ENCODE results near the gene AKAP14.
"Not testable (repeated sequence)": the region's sequence is repeated elsewhere in the genome, so short reads cannot be mapped to it uniquely, and the experiment has no call there.

The AKAP14 gene

DNA sequence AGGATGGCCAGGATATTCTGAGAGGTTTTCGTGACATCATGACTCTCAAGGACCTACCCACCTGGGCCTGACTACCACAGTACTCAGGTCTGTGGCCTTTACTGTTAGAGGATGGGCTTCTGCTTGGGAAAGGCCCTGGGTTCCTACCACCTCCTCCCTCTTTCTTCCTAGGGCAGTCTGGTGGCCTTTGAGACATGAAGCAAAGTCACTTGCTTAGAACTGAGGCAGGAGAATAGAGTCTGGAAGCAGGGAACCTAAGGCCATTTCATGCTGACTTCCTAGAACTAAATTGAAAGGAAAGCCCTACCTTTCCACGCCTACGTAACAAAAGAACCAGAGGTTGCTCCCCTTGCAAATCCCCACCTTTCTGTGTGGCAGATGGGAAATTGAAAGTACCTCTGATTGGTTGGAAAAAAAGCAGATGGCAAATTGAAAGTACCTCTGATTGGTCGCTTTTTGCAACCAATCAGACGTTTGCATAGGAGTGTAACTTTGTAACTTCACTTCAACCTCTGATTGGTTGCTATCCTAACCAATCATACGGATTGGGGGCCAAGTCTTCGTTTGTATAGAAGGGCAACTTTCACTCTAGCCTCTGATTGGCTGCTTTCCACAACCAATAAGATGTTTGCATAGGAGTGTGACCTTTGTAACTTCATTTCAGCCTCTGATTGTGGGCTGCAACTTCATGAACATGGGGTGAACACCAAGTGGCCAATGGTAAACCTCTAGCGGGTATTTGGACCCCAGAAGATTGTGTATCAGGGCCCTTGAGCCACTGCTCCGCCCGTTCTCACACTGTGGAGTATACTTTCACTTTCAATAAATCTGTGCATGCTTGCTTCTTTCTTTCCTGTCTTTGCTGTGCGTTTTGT, 9.9 kb upstream of the AKAP14 start:
- Histone ChIP-seq H3K9ac (ENCODE audit: low read depth, low read length) (no peak overlapping the region), H3K9me3 (ENCODE audit: insufficient read depth, low read depth, low read length) (no peaks in the 10 kb centered on the region), H3K36me3 (ENCODE audit: insufficient read depth, low read depth, low read length) (no peaks in the 10 kb centered on the region), H3K27me3 (ENCODE audit: insufficient read depth, low read length) (no peaks in the 10 kb centered on the region), H3K4me3 (ENCODE audit: low read length) (no peak overlapping the region), H3K4me1 (ENCODE audit: insufficient read depth, low read length) (no peaks in the 10 kb centered on the region), H3K27ac (ENCODE audit: low read length) (no peak overlapping the region)

DNA sequence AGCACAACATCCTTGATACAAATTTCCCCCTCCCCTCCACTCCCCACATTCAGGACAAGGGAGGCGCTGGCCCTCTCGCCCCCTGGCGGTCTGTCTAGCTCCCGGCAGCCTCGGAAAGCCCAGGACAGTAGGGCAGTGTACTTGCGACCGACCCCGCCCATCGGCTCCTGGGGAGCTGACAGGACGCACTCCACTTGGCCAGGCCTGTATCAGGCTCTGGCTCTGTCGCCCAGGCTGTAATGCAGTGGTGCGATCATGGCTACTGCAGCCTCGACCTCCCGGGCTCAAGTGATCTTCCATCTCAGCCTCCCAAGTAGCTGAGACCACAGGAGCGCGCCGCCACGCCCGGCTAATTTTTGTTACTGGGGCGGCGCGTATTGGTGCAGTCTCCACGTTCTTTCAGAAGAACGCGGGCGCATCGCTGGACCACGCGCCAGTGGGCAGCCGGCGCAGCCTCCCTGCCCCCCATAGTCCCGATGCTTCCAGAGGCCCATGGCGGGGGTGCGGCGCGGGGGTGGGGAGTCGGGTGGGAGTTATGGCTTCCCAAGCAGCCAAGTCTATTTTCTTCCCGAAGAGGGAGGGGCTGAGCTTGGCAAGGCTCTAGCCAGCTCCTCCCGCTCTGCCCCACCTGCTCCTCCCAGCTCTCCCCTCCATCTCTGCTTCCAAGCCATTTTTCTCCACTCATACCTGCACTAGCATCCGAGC, 7.8 kb upstream of the AKAP14 start:
- H3K4me1 ChIP-seq (ENCODE audit: insufficient read depth, low read length) = no peaks in the 10 kb centered on the region
- H3K36me3 ChIP-seq (ENCODE audit: insufficient read depth, low read depth, low read length) = no peaks in the 10 kb centered on the region
- no peaks in the 10 kb centered on the region for H3K9me3 ChIP-seq (ENCODE audit: insufficient read depth, low read depth, low read length)
- no peaks in the 10 kb centered on the region for H3K27me3 ChIP-seq (ENCODE audit: insufficient read depth, low read length)
- peak overlapping the region; percentile 73; the same call in 1 of the 2 replicates for H3K4me3 ChIP-seq (ENCODE audit: low read length)
- no peak overlapping the region for H3K27ac ChIP-seq (ENCODE audit: low read length)
- no peak overlapping the region; the same call in 1 of the 2 replicates for H3K9ac ChIP-seq (ENCODE audit: low read depth, low read length)

DNA sequence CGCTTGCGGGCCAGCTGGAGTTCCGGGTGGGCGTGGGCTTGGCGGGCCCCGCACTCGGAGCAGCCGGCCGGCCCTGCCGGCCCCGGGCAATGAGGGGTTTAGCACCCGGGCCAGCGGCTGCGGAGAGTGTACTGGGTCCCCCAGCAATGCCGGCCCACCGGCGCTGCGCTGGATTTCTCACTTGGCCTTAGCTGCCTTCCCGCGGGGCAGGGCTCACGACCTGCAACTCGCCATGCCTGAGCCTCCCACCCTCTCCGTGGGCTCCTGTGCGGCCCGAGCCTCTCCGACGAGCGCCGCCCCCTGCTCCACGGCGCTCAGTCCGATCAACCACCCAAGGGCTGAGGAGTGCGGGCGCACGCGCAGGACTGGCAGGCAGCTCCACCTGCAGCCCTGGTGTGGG, 5.1 kb upstream of the AKAP14 start:
- H3K36me3 ChIP-seq (ENCODE audit: insufficient read depth, low read depth, low read length); H3K27ac ChIP-seq (ENCODE audit: low read length); H3K9ac ChIP-seq (ENCODE audit: low read depth, low read length); H3K4me3 ChIP-seq (ENCODE audit: low read length); H3K9me3 ChIP-seq (ENCODE audit: insufficient read depth, low read depth, low read length); H3K4me1 ChIP-seq (ENCODE audit: insufficient read depth, low read length); H3K27me3 ChIP-seq (ENCODE audit: insufficient read depth, low read length): not testable (repeated sequence)

DNA sequence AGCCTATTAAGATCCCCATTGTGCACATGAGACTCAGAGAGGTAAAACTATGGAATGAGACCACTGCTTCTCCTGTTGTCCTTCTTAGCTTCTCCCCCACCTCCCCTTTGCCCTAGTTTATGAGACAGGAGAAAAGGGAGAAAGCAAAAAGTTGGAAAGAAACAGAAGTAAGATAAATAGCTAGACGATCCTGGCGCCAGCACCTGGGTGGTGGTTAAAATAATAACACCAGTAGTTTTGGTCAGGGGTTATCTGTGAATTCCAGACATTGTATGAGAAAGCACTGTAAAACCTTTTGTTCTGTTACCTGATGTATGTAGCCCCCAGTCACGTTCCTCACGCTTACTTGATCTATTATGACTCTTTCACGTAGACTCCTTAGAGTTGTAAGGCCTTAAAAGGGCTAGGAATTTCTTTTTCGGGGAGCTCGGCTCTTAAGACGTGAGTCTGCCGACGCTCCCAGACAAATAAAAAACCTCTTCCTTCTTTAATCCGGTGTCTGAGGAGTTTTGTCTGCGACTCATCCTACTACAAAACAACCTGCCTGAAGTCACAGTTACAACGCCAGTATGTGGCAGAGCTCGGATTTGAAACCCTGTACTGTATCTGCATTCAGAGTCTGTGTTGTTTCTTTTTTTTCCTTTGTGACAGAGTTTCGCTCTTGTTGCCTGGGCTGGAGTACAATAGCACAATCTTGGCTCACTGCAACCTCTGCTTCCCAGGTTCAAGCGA, 3.6 kb upstream of the AKAP14 start:
- H3K36me3 ChIP-seq (ENCODE audit: insufficient read depth, low read depth, low read length); H3K9me3 ChIP-seq (ENCODE audit: insufficient read depth, low read depth, low read length); H3K27ac ChIP-seq (ENCODE audit: low read length); H3K27me3 ChIP-seq (ENCODE audit: insufficient read depth, low read length); H3K4me1 ChIP-seq (ENCODE audit: insufficient read depth, low read length); H3K4me3 ChIP-seq (ENCODE audit: low read length); H3K9ac ChIP-seq (ENCODE audit: low read depth, low read length): not testable (repeated sequence)

DNA sequence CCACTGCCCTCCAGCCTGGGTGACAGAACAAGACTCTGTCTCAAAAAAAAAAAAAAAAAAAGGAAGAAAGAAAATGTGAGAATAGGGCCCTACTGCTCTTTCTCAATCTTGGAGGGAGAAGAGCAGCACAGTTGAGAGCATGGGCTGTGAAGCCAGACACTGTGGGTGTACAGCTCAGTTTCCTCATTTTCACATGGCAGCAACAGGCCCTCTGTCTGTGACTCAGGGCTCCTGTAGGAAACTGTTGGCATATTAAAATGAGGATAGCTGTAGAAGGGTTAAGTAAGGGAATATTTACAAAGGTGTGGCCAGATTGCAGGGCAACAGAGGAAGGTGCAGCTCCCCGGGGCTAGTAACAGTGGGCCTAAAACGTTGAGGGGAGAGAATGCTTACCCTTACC, 3.4 kb downstream of the AKAP14 start:
- Histone ChIP-seq H3K9me3 (ENCODE audit: insufficient read depth, low read depth, low read length) (no peaks in the 10 kb centered on the region), H3K4me3 (ENCODE audit: low read length) (no peak overlapping the region), H3K27ac (ENCODE audit: low read length) (no peak overlapping the region), H3K36me3 (ENCODE audit: insufficient read depth, low read depth, low read length) (no peaks in the 10 kb centered on the region), H3K27me3 (ENCODE audit: insufficient read depth, low read length) (no peaks in the 10 kb centered on the region), H3K4me1 (ENCODE audit: insufficient read depth, low read length) (no peaks in the 10 kb centered on the region), H3K9ac (ENCODE audit: low read depth, low read length) (no peak overlapping the region)

DNA sequence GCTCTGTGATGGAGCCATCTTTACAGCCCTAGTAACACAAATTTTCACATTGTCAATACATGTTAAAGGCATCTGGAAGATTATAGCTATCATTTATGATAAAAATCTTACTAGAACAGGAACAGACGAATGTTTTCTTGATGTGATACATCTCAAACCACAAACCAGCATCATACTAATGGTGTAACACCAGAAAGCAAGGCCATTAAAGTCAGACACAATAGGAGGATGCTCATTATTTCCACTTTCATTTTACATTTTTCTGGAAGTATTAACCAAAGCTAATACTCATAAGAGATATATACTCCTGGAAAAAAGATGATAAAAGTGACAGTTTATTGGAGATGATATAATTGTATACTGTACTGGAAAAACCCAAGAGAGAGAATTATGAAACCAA, 5.3 kb downstream of the AKAP14 start:
- H3K4me1 ChIP-seq (ENCODE audit: insufficient read depth, low read length) = no peaks in the 10 kb centered on the region
- no peaks in the 10 kb centered on the region for H3K27me3 ChIP-seq (ENCODE audit: insufficient read depth, low read length)
- no peak overlapping the region for H3K27ac ChIP-seq (ENCODE audit: low read length)
- no peak overlapping the region for H3K4me3 ChIP-seq (ENCODE audit: low read length)
- no peaks in the 10 kb centered on the region for H3K36me3 ChIP-seq (ENCODE audit: insufficient read depth, low read depth, low read length)
- H3K9ac ChIP-seq (ENCODE audit: low read depth, low read length) = no peak overlapping the region
- H3K9me3 ChIP-seq (ENCODE audit: insufficient read depth, low read depth, low read length) = no peaks in the 10 kb centered on the region

DNA sequence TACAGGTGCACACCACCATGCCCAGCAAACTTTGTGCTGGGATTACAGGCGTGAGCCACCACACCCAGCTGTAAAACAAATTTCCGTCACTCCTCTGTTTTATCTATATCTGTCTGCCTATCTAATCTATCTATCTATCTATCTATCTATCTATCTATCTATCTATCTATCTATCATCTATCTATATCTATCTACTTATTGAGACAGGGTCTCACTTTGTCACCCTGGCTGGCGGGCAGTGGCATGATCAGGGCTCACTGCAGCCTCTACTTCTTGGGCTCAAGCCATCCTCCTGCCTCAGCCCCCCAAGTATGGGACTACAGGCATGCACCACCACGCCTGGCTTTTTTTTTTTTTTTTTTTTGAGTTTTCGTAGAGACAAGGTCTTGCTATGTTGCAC, 20.6 kb downstream of the AKAP14 start:
- H3K36me3 ChIP-seq (ENCODE audit: insufficient read depth, low read depth, low read length) = no peaks in the 10 kb centered on the region
- H3K27me3 ChIP-seq (ENCODE audit: insufficient read depth, low read length) = no peaks in the 10 kb centered on the region
- no peaks in the 10 kb centered on the region for H3K4me1 ChIP-seq (ENCODE audit: insufficient read depth, low read length)
- no peaks in the 10 kb centered on the region for H3K9me3 ChIP-seq (ENCODE audit: insufficient read depth, low read depth, low read length)
- H3K9ac ChIP-seq (ENCODE audit: low read depth, low read length) = no peak overlapping the region
- H3K27ac ChIP-seq (ENCODE audit: low read length) = no peak overlapping the region
- H3K4me3 ChIP-seq (ENCODE audit: low read length) = no peak overlapping the region

DNA sequence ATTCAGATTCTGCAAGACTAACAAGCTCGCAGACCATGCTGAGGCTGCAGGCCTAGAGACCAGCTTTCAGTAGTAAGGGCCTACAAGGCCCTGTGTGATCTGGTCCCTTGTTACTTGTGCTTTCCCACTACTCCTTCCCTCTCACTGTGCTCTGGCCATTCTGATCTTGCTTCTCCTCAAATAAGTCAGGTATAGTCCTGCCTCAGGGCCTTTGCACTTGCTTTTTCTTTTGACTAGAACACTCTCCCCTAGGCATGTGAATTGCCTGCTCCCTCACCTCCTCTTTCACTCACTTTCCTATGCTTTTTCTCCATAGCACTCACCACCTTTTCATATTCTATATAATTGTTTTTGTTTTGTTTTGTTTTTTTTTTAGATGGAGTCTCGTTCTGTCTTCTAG, 22.2 kb downstream of the AKAP14 start:
- H3K4me1 ChIP-seq (ENCODE audit: insufficient read depth, low read length) = no peaks in the 10 kb centered on the region
- H3K27me3 ChIP-seq (ENCODE audit: insufficient read depth, low read length) = no peaks in the 10 kb centered on the region
- H3K27ac ChIP-seq (ENCODE audit: low read length) = no peak overlapping the region
- H3K4me3 ChIP-seq (ENCODE audit: low read length) = no peak overlapping the region
- H3K36me3 ChIP-seq (ENCODE audit: insufficient read depth, low read depth, low read length) = no peaks in the 10 kb centered on the region
- H3K9me3 ChIP-seq (ENCODE audit: insufficient read depth, low read depth, low read length) = no peaks in the 10 kb centered on the region
- H3K9ac ChIP-seq (ENCODE audit: low read depth, low read length) = no peak overlapping the region

DNA sequence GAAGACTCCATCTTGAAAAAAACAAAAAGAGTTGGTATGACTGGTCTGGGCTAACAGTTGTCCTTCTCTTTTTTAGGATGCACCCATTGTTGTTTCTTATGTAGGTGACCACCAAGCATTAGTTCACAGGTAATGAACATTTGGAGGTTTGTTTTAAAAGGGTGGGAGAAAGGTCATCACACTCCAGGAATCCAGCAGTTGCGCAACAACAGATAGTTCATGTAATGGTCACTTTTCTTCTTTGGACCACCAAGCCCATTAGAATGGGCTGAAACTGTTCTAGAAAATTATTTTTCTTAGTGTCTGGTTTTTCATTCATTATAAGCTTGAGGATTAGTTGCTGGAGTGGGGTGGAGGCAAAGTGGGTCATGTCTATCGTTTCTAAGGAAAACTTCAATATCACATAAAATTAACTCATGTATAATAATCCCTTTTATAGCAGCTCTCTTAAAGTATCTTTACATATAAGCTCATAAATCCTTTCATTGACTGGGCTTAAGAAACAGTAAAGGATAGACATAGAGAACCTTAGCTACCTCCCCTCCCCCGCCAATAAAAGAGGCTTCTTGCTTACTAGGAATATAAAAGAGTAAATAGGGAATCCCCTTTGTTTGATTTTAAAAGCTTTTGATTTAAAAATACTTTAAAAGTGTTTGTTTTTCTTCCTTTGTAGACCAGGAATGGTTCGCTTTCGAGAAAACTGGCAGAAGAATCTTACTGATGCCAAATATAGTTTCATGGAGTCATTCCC, 24.3 kb downstream of the AKAP14 start:
- Histone ChIP-seq H3K27ac (ENCODE audit: low read length) (no peak overlapping the region), H3K36me3 (ENCODE audit: insufficient read depth, low read depth, low read length) (no peaks in the 10 kb centered on the region), H3K4me1 (ENCODE audit: insufficient read depth, low read length) (no peaks in the 10 kb centered on the region), H3K4me3 (ENCODE audit: low read length) (no peak overlapping the region), H3K27me3 (ENCODE audit: insufficient read depth, low read length) (no peaks in the 10 kb centered on the region), H3K9me3 (ENCODE audit: insufficient read depth, low read depth, low read length) (no peaks in the 10 kb centered on the region), H3K9ac (ENCODE audit: low read depth, low read length) (no peak overlapping the region)

DNA sequence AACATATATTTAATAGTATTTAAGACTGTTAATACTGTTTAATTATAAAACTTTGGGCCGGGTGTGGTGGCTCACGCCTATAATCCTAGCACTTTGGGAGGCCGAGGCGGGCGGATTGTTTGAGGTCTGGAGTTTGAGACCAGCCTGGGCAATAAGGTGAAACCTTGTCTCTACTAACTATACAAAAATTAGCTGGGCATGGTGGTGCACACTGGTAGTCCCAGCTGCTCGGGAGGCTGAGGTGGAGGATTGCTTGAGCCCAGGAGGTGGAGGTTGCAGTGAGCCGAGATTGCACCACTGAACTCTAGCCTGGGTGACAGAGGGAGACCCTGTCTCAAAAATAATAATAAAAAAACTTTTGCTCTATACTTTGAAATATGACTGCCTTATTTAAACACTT, 26.7 kb downstream of the AKAP14 start:
- not testable (repeated sequence) for H3K9me3 ChIP-seq (ENCODE audit: insufficient read depth, low read depth, low read length); H3K4me3 ChIP-seq (ENCODE audit: low read length); H3K27ac ChIP-seq (ENCODE audit: low read length); H3K4me1 ChIP-seq (ENCODE audit: insufficient read depth, low read length); H3K36me3 ChIP-seq (ENCODE audit: insufficient read depth, low read depth, low read length); H3K27me3 ChIP-seq (ENCODE audit: insufficient read depth, low read length); H3K9ac ChIP-seq (ENCODE audit: low read depth, low read length)

DNA sequence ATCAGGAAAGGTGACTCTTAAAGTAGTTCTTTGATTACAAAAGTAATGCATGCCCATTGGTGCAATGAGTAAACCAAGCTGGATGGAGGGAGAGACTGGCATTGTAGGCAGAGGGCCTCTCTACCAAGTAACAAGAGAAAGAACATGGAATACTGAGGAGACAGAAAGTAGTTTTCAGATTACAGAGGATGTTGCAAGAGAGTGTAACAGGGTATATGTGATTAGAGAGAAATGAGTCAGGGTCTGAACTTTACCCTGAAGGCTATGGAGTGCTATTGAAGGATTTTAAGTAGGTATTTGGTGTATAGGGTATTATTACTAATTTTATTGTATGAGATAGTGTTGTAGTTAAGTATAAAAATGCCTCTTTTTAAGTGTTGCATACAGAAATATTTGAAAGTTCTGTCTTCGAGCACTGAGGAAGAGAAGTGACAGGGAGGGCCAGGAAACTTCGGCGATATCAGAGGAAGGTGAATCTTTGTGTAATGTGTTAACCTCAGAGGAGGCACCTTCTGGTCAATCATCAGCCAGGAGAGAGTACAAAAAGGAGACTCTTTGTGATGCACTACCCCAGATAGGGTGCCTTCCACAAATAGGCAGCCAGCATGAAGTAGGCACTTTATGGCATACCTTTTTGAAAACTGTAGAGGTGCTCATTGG, 39.7 kb downstream of the AKAP14 start:
- peaks cover 29% of the 10 kb centered on the region for H3K36me3 ChIP-seq (ENCODE audit: insufficient read depth, low read depth, low read length)
- no peak overlapping the region for H3K4me3 ChIP-seq (ENCODE audit: low read length)
- H3K27ac ChIP-seq (ENCODE audit: low read length) = no peak overlapping the region
- no peaks in the 10 kb centered on the region for H3K27me3 ChIP-seq (ENCODE audit: insufficient read depth, low read length)
- no peaks in the 10 kb centered on the region for H3K4me1 ChIP-seq (ENCODE audit: insufficient read depth, low read length)
- no peaks in the 10 kb centered on the region for H3K9me3 ChIP-seq (ENCODE audit: insufficient read depth, low read depth, low read length)
- H3K9ac ChIP-seq (ENCODE audit: low read depth, low read length) = no peak overlapping the region
